Pancreas (tissue), 10 donors: ENCODE results near the gene PRDM1. TPM values are rescaled to one million over a fixed set of nuclear protein-coding genes. Genes with fewer than 3 reads are reported as not detected.

ENCODE experiments used
- ATAC-seq, 4 donors: fragments of 200-7000 bp; cut with Tn5 transposase; one replicate each; pipeline versions ENCODE4 v1.8.0 to v1.9.1; 2020; ENCODE audit warnings: mild to moderate bottlenecking in 4 of 4, moderate library complexity in 4 of 4
- DNase-seq, 6 donors: peaks; one replicate each; pipeline ENCODE4 v3.0.0-alpha.2; 2020
- FAIRE-seq: peaks from 2 replicates; lab custom pipeline; 2012; peaks lifted over from hg19 to GRCh38; lab: Jason Lieb, UNC
- H3K27ac ChIP-seq, 4 donors: fragments of 200-600 bp; sonication (generic); 1 replicate in 3 of 4; 2 replicates in 1 of 4; pipeline versions ENCODE4 v1.5.0 to v1.8.0; 2020
- H3K27me3 ChIP-seq, 4 donors: fragments of 200-600 bp; one replicate each; pipeline ENCODE4 v1.8.0; 2021
- H3K36me3 ChIP-seq, 3 donors: fragments of 200-600 bp; sonication (generic) in 1 of 3; one replicate each; pipeline versions ENCODE4 v1.5.0 to v1.8.0; 2020 to 2021
- H3K4me1 ChIP-seq, 3 donors: fragments of 200-600 bp; one replicate each; pipeline ENCODE4 v1.8.0; 2021
- H3K4me3 ChIP-seq, 4 donors: fragments of 200-600 bp; sonication (generic) in 2 of 4; one replicate each; pipeline versions ENCODE4 v1.5.0 to v1.8.0; 2020 to 2021
- H3K9me3 ChIP-seq, 4 donors: fragments of 200-600 bp; one replicate each; pipeline ENCODE4 v1.8.0; 2021
- CTCF ChIP-seq, 4 donors: fragments of 200-600 bp; sonication (generic) in 3 of 4; IDR thresholded peaks; one replicate each; pipeline versions ENCODE4 v1.5.0 to v1.8.0; 2021; ENCODE audit warnings: antibody characterized with exemption in 4 of 4
- WGBS, 2 donors: extraction: QIAGEN DNeasy Blood & Tissue Kit; methylation state at CpG; one replicate each; pipeline ENCODE4 v1.1.7; 2013; 5-methylcytosine and 5-hydroxymethylcytosine counted together
- intact Hi-C, 3 donors: fragments of 100-400 bp; cut with DNase I; formaldehyde crosslinking; loops; one replicate each; pipeline versions ENCODE4 v1.11.1 to v1.14.2; 2022
- polyA plus RNA-seq, 2 donors: library from polyadenylated mRNA; stranded (reverse); fragments of 200-250 nt; gene quantifications; one replicate each; pipeline ENCODE4 v1.2.3, GENCODE V29; 2013
- total RNA-seq, 6 donors: library from RNA; stranded (reverse); fragmentation: NEBNext Ultra II Directional in 4 of 6; extraction: Animal tissue kit (Norgen Biotek cat#: 25700) in 4 of 6; gene quantifications; one replicate each; pipeline versions ENCODE4 v1.2.1 to v1.2.4, GENCODE V29; 2021 to 2023
- donor health status: healthy with polysubstance abuse.
- donor health status: DM: no; HTN: no; CAD: no; lungs with moderate emphysema.
- donor health status: DM: no; HTN: no; CAD: no.
- donor health status: control.
- donor health status: control.
- donor health status: Bipolar disorder and iron deficiency.
- donor health status: DM: yes; HTN: yes; CAD: no.
- donor health status: DM: no; HTN: no; CAD: no.
- donor health status: DM: no; HTN: no; CAD: no.
- donor health status: DM: yes; HTN: yes; CAD: no.

Gene PRDM1
- total and polyA plus RNA-seq, 8 donors = 0.30 to 5.5 (median 0.96) TPM

- no peak for DNase-seq
- Histone ChIP-seq H3K27ac (no peak overlapping the region), H3K9me3 (no peaks in the 10 kb centered on the region), H3K4me3 (no peak overlapping the region), H3K4me1 (peaks cover 0 to 5% (median 0%) of the 10 kb centered on the region in 3 donors), H3K36me3 (no peaks in the 10 kb centered on the region), H3K27me3 (no peaks in the 10 kb centered on the region)
- intact Hi-C loops = no loop called here
- FAIRE-seq = no peak
- ATAC-seq = no peak
- 75 to 80% methylated on average over 3 of the region's 3 CpGs for WGBS, 2 donors
- no peak for TF ChIP-seq CTCF (IDR thresholded peaks at IDR 0.05)
Measured at GRCh38 chr6:106080763-106081095, 5.4 kb upstream of the PRDM1 start.

GRCh38 chr6:106081715-106082114 lies 4.4 kb upstream of the PRDM1 start:
- no peak overlapping the region for H3K4me3 ChIP-seq
- ATAC-seq (no peak), DNase-seq (no peak), FAIRE-seq (no peak)
- intact Hi-C loops = no loop called here
- no peak for TF ChIP-seq CTCF (IDR thresholded peaks at IDR 0.05)
- H3K36me3 ChIP-seq = no peaks in the 10 kb centered on the region
- H3K4me1 ChIP-seq = peaks cover 0 to 7% (median 0%) of the 10 kb centered on the region in 3 donors
- 44 to 56% methylated on average over 4 of the region's 4 CpGs for WGBS, 2 donors
- no peak overlapping the region for H3K27ac ChIP-seq
- no peaks in the 10 kb centered on the region for H3K9me3 ChIP-seq
- no peaks in the 10 kb centered on the region for H3K27me3 ChIP-seq

- DNase-seq = no peak
- WGBS, 2 donors = 87 to 94% methylated on average over 6 of the region's 6 CpGs
- Histone ChIP-seq H3K27ac (no peak overlapping the region), H3K27me3 (no peaks in the 10 kb centered on the region), H3K36me3 (no peaks in the 10 kb centered on the region), H3K4me1 (peaks cover 0 to 10% (median 0%) of the 10 kb centered on the region in 3 donors), H3K9me3 (no peaks in the 10 kb centered on the region), H3K4me3 (no peak overlapping the region)
- no peak for FAIRE-seq
- TF ChIP-seq CTCF (IDR thresholded peaks at IDR 0.05) = no peak
- no peak for ATAC-seq
- intact Hi-C loops = no loop called here
Measured at GRCh38 chr6:106082735-106083398, 3.3 kb upstream of the PRDM1 start.

- intact Hi-C loops = no loop called here
- no peak for ATAC-seq
- DNase-seq = no peak
- Histone ChIP-seq H3K27ac (no peak overlapping the region), H3K9me3 (no peaks in the 10 kb centered on the region), H3K27me3 (peaks cover 0 to 5% (median 0%) of the 10 kb centered on the region in 4 donors), H3K36me3 (no peaks in the 10 kb centered on the region), H3K4me3 (no peak overlapping the region), H3K4me1 (peaks cover 0 to 10% (median 0%) of the 10 kb centered on the region in 3 donors)
- 86 to 94% methylated on average over 2 of the region's 2 CpGs for WGBS, 2 donors
- no peak for TF ChIP-seq CTCF (IDR thresholded peaks at IDR 0.05)
- no peak for FAIRE-seq
Measured at GRCh38 chr6:106083618-106084017, 2.5 kb upstream of the PRDM1 start.
